MM.1S (cell line): Measurements from ENCODE around the gene NAT16.

Experiments
- EZH2phosphoT487 ChIP-seq: fragments of 300-600 bp; sonication (generic); IDR thresholded peaks from 2 replicates; pipeline ENCODE4 v1.6.1; 2018; ENCODE audit warnings: antibody characterized with exemption, low read length
- TF ChIP-seq, protein P1 (sequence below): fragments of 300-600 bp; sonication (generic); IDR thresholded peaks from 2 replicates; pipeline ENCODE4 v1.5.1; 2016; ENCODE audit warnings: antibody characterized with exemption, low read length, mixed read lengths

DNA sequence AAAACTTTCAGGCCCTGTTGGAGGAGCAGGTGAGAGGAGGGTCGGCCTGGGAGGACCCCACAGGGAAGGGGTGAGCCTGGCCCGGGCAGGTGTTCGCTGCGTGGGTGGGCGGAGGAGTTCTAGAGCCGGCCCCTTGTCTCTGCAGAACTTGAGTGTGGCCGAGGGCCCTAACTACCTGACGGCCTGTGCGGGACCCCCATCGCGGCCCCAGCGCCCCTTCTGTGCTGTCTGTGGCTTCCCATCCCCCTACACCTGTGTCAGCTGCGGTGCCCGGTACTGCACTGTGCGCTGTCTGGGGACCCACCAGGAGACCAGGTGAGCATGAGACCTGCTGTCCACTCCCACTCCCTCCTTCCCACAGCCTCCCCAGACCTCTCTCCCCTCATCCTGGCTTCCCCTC is 43.4 kb upstream of the NAT16 start:
- TF ChIP-seq, protein P1, sequence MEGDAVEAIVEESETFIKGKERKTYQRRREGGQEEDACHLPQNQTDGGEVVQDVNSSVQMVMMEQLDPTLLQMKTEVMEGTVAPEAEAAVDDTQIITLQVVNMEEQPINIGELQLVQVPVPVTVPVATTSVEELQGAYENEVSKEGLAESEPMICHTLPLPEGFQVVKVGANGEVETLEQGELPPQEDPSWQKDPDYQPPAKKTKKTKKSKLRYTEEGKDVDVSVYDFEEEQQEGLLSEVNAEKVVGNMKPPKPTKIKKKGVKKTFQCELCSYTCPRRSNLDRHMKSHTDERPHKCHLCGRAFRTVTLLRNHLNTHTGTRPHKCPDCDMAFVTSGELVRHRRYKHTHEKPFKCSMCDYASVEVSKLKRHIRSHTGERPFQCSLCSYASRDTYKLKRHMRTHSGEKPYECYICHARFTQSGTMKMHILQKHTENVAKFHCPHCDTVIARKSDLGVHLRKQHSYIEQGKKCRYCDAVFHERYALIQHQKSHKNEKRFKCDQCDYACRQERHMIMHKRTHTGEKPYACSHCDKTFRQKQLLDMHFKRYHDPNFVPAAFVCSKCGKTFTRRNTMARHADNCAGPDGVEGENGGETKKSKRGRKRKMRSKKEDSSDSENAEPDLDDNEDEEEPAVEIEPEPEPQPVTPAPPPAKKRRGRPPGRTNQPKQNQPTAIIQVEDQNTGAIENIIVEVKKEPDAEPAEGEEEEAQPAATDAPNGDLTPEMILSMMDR = no peak
- no peak for TF ChIP-seq EZH2phosphoT487
